Activated CD4-positive, alpha-beta T cell treated with anti-CD3 and anti-CD28 coated beads, Interleukin-2, amount 50 U/mL, for 48 hours (primary cell): ENCODE data around the gene MRM3.
"Not testable (repeated sequence)": the region's sequence is repeated elsewhere in the genome, so short reads cannot be mapped to it uniquely, and the experiment has no call there.

Experiments used
- DNase-seq, 2 experiments: peaks; one replicate each; pipeline ENCODE4 v3.0.0-alpha.2; 2020

The MRM3 gene

GRCh38 chr17:781805-782731 lies at the start of gene MRM3, which contains the start of gene GLOD4:
Gene MRM3 (plus strand): TSS chr17:782353. CDS start chr17:782379, 26 bp downstream.
Gene GLOD4 (minus strand): TSS chr17:782280. CDS start chr17:782255, 25 bp downstream.
- DNase-seq = peak; percentile 93 to 94

GRCh38 chr17:732902-733720 lies 49.0 kb upstream of the MRM3 start:
- DNase-seq = peak; percentile 69 to 75

GRCh38 chr17:733743-734142 lies 48.4 kb upstream of the MRM3 start:
- DNase-seq = no peak

- no peak for DNase-seq
These were observed 44.5 kb upstream of the MRM3 start for GRCh38 chr17:737561-738113.

- DNase-seq = peak; percentile 37 to 47
These were observed 41.7 kb upstream of the MRM3 start for GRCh38 chr17:740240-741017.

GRCh38 chr17:742147-742793 lies 39.9 kb upstream of the MRM3 start:
- no peak for DNase-seq

- DNase-seq = no peak
These were observed 39.0 kb upstream of the MRM3 start for GRCh38 chr17:743139-743538.

GRCh38 chr17:744937-745336 lies 37.2 kb upstream of the MRM3 start:
- DNase-seq = no peak

- DNase-seq = no peak
These were observed 36.7 kb upstream of the MRM3 start for GRCh38 chr17:745406-745805.

- no peak for DNase-seq
These were observed 36.0 kb upstream of the MRM3 start for GRCh38 chr17:746181-746580.

- no peak for DNase-seq
These were observed 35.1 kb upstream of the MRM3 start for GRCh38 chr17:746783-747629.

GRCh38 chr17:748604-749003 lies 33.5 kb upstream of the MRM3 start:
- not testable (repeated sequence) for DNase-seq

- not testable (repeated sequence) for DNase-seq
These were observed 32.8 kb upstream of the MRM3 start for GRCh38 chr17:749359-749758.

GRCh38 chr17:750431-751037 lies 31.6 kb upstream of the MRM3 start:
- no peak for DNase-seq

GRCh38 chr17:751269-752001 lies 30.7 kb upstream of the MRM3 start:
- peak; percentile 54 to 65 for DNase-seq

GRCh38 chr17:752002-752619 lies 30.0 kb upstream of the MRM3 start, which contains the start of gene GEMIN4:
Gene GEMIN4 (minus strand): TSS chr17:752264. CDS start chr17:752142, 122 bp downstream.
- peak; percentile 98 for DNase-seq

GRCh38 chr17:752620-753219 lies 29.4 kb upstream of the MRM3 start:
- DNase-seq = peak in 1 of 2 experiments; percentile 42

- DNase-seq = no peak
These were observed 28.7 kb upstream of the MRM3 start for GRCh38 chr17:753418-753817.
